ENCODE data around the gene SGCA.

- TF ChIP-seq CTCF (IDR thresholded peaks at IDR 0.05), result no peak
- no peak for TF ChIP-seq POLR2A (IDR thresholded peaks at IDR 0.05; ENCODE audit: low read depth)
- TF ChIP-seq EP300 (IDR thresholded peaks at IDR 0.05), result no peak
- no peak for TF ChIP-seq POLR2AphosphoS5 (IDR thresholded peaks at IDR 0.05)
Observed at GRCh38 chr17:50128441-50129352, 37.1 kb upstream of the SGCA start.

All from esophagus muscularis mucosa (tissue), 4 donors.